Peyer's patch (tissue), 4 donors: ENCODE data around the gene GPR34. TPM values are rescaled to one million over a fixed set of nuclear protein-coding genes. Genes with fewer than 3 reads are reported as not detected.
"Not testable (repeated sequence)": the region's sequence is repeated elsewhere in the genome, so short reads cannot be mapped to it uniquely, and the experiment has no call there.

Experiments
- DNase-seq, 3 donors: peaks; one replicate each; pipeline ENCODE4 v3.0.0-alpha.2; 2017 to 2019
- H3K27ac ChIP-seq, 4 donors: fragments of 200-600 bp; sonication (generic); one replicate each; pipeline ENCODE4 v1.5.1; 2016 to 2019
- H3K27me3 ChIP-seq, 2 donors: fragments of 200-600 bp; sonication (generic); one replicate each; pipeline ENCODE4 v1.5.1; 2019
- H3K36me3 ChIP-seq, 3 donors: fragments of 200-600 bp; sonication (generic); one replicate each; pipeline ENCODE4 v1.5.1; 2016 to 2019
- H3K4me1 ChIP-seq, 4 donors: fragments of 200-600 bp; sonication (generic); one replicate each; pipeline ENCODE4 v1.5.1; 2016 to 2019
- H3K4me3 ChIP-seq, 4 donors: fragments of 200-600 bp; sonication (generic); 1 replicate in 3 of 4; 2 replicates in 1 of 4; pipeline ENCODE4 v1.5.1; 2016 to 2019; ENCODE audit warnings: mild to moderate bottlenecking in 1 of 4
- H3K9me3 ChIP-seq, 4 donors: fragments of 200-600 bp; sonication (generic); one replicate each; pipeline ENCODE4 v1.5.1; 2016 to 2019; ENCODE audit warnings: mild to moderate bottlenecking in 1 of 4
- POLR2A ChIP-seq, 2 donors: fragments of 450-650 bp; IDR thresholded peaks; one replicate each; pipeline ENCODE4 v1.5.1; 2017; ENCODE audit warnings: antibody characterized with exemption in 2 of 2, mild to moderate bottlenecking in 2 of 2, moderate library complexity in 2 of 2
- total RNA-seq, 4 donors: library from RNA; depleted of rRNA; stranded (reverse); fragments of >200 nt; gene quantifications; one replicate each; pipeline ENCODE4 v1.1.0, GENCODE V29; 2016
- TF ChIP-seq, protein P1 (sequence below), 6 experiments: fragments of 450-650 bp in 4 of 6; fragments of 200-600 bp in 2 of 6; sonication (generic) in 1 of 6; IDR thresholded peaks; one replicate each; pipeline ENCODE4 v1.5.1; 2017 to 2019; ENCODE audit warnings: antibody characterized with exemption in 6 of 6, mild to moderate bottlenecking in 3 of 6, moderate library complexity in 1 of 6

The GPR34 gene, protein sequence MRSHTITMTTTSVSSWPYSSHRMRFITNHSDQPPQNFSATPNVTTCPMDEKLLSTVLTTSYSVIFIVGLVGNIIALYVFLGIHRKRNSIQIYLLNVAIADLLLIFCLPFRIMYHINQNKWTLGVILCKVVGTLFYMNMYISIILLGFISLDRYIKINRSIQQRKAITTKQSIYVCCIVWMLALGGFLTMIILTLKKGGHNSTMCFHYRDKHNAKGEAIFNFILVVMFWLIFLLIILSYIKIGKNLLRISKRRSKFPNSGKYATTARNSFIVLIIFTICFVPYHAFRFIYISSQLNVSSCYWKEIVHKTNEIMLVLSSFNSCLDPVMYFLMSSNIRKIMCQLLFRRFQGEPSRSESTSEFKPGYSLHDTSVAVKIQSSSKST
- total RNA-seq: 10 to 100 TPM in 1 of 4 donors, 1 to 10 TPM in 3; 1.5 to 21.5 (median 3.7) TPM

DNA sequence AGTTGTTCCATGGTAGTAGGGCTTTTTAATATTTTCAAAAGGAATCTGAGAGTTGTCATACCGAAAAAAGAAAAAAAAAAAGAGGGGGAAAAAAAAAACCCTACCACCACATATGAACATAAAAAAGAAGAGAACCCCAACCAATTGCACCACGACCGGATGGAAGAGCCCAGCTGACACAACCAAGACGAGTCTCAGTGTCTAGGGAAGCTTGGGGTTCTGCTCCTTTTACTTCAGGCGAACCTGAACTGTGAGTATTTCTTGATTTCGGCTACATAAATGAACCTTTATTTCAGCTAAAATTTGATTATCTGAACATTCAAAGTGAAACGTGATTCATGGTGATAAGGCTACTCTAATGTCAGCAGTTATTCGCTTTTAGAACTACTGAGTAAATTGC lies at the start of gene GPR34:
TSS of gene GPR34 (plus strand) at position 139 of the 400 bp plus-strand sequence. CDS start 6,661 bp downstream, outside the sequence.
- H3K4me3 ChIP-seq: peak within 1 kb of the TSS in 2 of 4 donors; percentile 9 to 14
- H3K27ac ChIP-seq: peak within 1 kb of the TSS in 1 of 4 donors; percentile 12
- H3K4me1 ChIP-seq: no peaks in the 10 kb centered on the region
- DNase-seq: no peak
- TF ChIP-seq, protein P1, sequence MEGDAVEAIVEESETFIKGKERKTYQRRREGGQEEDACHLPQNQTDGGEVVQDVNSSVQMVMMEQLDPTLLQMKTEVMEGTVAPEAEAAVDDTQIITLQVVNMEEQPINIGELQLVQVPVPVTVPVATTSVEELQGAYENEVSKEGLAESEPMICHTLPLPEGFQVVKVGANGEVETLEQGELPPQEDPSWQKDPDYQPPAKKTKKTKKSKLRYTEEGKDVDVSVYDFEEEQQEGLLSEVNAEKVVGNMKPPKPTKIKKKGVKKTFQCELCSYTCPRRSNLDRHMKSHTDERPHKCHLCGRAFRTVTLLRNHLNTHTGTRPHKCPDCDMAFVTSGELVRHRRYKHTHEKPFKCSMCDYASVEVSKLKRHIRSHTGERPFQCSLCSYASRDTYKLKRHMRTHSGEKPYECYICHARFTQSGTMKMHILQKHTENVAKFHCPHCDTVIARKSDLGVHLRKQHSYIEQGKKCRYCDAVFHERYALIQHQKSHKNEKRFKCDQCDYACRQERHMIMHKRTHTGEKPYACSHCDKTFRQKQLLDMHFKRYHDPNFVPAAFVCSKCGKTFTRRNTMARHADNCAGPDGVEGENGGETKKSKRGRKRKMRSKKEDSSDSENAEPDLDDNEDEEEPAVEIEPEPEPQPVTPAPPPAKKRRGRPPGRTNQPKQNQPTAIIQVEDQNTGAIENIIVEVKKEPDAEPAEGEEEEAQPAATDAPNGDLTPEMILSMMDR (IDR thresholded peaks at IDR 0.05): no peak
- TF ChIP-seq POLR2A (IDR thresholded peaks at IDR 0.05): no peak
- no peaks in the 10 kb centered on the region for H3K9me3 ChIP-seq
- H3K36me3 ChIP-seq: no peaks in the 10 kb centered on the region
- no peaks in the 10 kb centered on the region for H3K27me3 ChIP-seq

DNA sequence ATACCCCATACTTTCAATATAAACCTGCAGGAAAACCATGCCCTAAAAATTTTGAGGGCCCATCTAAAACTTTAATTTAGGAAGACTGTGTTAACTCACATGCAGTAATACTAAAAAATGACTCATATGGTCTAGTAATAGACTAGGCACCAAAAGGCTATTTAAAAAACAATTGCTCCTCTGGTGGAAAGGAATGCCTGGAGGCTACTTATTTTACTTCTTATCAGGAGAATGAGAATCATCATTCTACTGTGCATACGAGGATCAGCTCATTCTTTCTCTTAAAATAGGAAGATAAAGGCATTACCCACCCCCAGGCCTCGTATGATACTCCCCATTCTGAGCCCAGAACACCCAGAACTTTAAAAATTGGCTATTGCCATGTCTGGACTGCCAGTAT lies 42.6 kb upstream of the GPR34 start:
- not testable (repeated sequence) for H3K36me3 ChIP-seq, H3K4me1 ChIP-seq, H3K27me3 ChIP-seq

DNA sequence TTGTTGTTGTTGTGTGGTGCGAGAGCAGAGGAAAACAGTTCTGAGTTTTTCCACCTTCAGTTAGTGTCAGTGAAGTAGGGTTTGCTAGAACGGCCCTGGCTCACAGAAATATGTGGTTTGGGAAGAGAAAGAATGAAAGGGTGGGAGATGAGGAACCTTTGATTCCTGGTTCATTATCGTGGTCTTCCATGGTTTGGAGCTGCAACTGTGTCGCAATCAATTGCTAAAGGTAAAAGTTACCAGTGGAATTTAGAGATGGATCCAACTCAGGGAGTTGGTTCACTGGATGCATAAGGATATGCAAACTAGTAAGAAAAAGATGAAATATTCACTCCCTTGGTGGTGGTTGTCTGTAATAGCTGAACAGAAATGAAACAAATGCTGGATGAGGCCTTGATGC lies 35.6 kb upstream of the GPR34 start:
- peaks cover 0 to 13% (median 0%) of the 10 kb centered on the region in 3 donors for H3K36me3 ChIP-seq
- no peak overlapping the region for H3K4me3 ChIP-seq
- no peak for TF ChIP-seq POLR2A (IDR thresholded peaks at IDR 0.05)
- TF ChIP-seq, protein P1 (IDR thresholded peaks at IDR 0.05): no peak
- H3K4me1 ChIP-seq: no peaks in the 10 kb centered on the region
- no peaks in the 10 kb centered on the region for H3K9me3 ChIP-seq
- DNase-seq: no peak
- no peaks in the 10 kb centered on the region for H3K27me3 ChIP-seq
- H3K27ac ChIP-seq: no peak overlapping the region

More for the DNA sequence above, 42.6 kb upstream of the GPR34 start:
- H3K27ac ChIP-seq, H3K9me3 ChIP-seq, DNase-seq, H3K4me3 ChIP-seq: not testable (repeated sequence)

DNA sequence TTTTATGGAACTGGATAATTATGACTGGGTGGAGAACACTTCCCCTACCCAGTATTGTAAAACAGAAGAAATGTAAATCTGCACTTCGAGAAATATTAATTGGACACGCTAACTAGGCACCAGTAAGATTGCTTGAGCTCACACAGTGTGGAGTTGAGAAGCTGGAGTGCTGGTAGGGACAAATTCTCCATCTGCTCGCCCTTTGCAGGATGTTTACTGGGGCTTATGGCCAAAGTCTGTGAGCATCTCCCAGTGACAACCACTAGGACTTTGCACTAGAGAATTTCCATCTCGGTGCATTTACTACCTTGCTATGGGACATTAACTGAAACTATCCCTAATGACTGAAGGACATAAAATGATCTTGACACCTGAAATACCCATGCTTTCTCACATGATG lies 33.7 kb upstream of the GPR34 start:
- H3K4me1 ChIP-seq: no peaks in the 10 kb centered on the region
- no peaks in the 10 kb centered on the region for H3K27me3 ChIP-seq
- no peak overlapping the region for H3K27ac ChIP-seq
- no peaks in the 10 kb centered on the region for H3K9me3 ChIP-seq
- no peak for DNase-seq
- H3K4me3 ChIP-seq: no peak overlapping the region
- H3K36me3 ChIP-seq: peaks cover 0 to 23% (median 0%) of the 10 kb centered on the region in 3 donors
- no peak for TF ChIP-seq POLR2A (IDR thresholded peaks at IDR 0.05)
- TF ChIP-seq, protein P1 (IDR thresholded peaks at IDR 0.05): no peak

DNA sequence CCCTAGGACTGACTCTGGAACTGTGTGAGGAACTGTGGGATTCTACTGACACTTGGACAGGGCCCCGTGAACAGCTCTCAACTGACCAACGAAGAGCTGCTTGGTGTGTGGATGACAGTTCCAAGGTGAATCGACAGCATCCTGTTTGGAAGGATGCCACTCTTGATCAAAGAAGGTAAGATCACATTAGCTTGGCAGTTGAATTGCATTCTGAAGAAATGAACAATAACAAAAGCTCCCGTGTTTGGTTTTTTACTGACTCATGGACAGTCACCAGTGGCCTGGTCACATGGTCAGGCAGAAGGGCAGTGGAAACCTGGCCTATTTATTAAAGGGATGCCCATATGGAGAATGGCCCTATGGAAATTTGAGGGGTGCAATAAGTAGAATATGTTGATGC lies 33.1 kb upstream of the GPR34 start:
- peaks cover 0 to 23% (median 0%) of the 10 kb centered on the region in 3 donors for H3K36me3 ChIP-seq
- no peak for TF ChIP-seq POLR2A (IDR thresholded peaks at IDR 0.05)
- TF ChIP-seq, protein P1 (IDR thresholded peaks at IDR 0.05): no peak
- H3K9me3 ChIP-seq: no peaks in the 10 kb centered on the region
- no peak overlapping the region for H3K27ac ChIP-seq
- no peak overlapping the region for H3K4me3 ChIP-seq
- no peaks in the 10 kb centered on the region for H3K4me1 ChIP-seq
- DNase-seq: no peak
- H3K27me3 ChIP-seq: no peaks in the 10 kb centered on the region

DNA sequence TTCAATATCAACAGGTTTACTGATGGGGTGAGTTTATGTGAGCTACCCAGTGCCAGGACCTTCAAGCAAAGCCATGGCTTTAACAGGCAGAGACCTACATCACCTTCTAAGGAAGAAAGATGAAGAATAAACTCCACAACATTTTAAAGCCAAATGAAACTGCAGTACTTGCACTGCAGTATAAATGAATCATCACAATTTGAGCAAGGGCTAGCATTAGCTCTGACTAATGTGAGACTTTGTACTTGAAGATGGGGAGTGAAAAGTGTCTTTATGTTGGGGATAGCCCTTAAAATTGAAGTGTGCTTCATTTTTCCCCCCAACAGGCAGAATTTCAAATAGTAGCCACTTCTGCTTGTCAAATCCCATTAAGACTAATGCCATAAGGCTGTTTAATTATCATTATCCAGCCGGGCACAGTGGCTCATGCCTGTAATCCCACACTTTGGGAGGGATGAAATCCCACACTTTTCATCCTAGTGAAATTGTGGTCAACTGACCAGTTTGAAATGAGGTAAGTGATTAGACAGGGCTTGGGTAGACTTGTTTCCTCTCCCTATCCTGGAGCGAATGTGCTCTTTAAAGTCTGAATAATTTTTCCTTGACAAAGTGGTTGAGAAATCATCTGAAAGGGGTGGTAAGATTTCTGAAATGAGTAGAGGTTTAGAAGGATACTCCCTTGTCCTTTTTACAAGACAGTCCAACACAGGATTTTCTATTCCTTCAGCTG lies 27.2 kb upstream of the GPR34 start:
- H3K27me3 ChIP-seq: no peaks in the 10 kb centered on the region
- H3K4me3 ChIP-seq: no peak overlapping the region
- TF ChIP-seq, protein P1 (IDR thresholded peaks at IDR 0.05): no peak
- no peak for TF ChIP-seq POLR2A (IDR thresholded peaks at IDR 0.05)
- H3K36me3 ChIP-seq: peaks cover 0 to 16% (median 0%) of the 10 kb centered on the region in 3 donors
- no peaks in the 10 kb centered on the region for H3K4me1 ChIP-seq
- no peak for DNase-seq
- H3K27ac ChIP-seq: no peak overlapping the region
- no peaks in the 10 kb centered on the region for H3K9me3 ChIP-seq
